ENCODE results near the gene PYCR2.
A peak's percentile ranks its signal among the peaks of the same experiment; 100 is the strongest.

PYCR2 gene

GRCh38 chr1:225881081-225881958 lies 42.7 kb downstream of the PYCR2 start:
- no peak for TF ChIP-seq SPI1 (IDR thresholded peaks at IDR 0.05; ENCODE audit: low read depth, low read length)
- no peak for TF ChIP-seq POU2F2 (IDR thresholded peaks at IDR 0.05; ENCODE audit: low read depth, low read length)
- TF ChIP-seq PAX5 (IDR thresholded peaks at IDR 0.05; ENCODE audit: insufficient read depth, low read length, severe bottlenecking): no peak
- TF ChIP-seq POLR2AphosphoS5 (IDR thresholded peaks at IDR 0.05; ENCODE audit: low read depth, low read length): no peak
- DNase-seq (ENCODE audit: insufficient read length, low spot score) (peak; percentile 51), FAIRE-seq (peak; percentile 26)

GRCh38 chr1:225880636-225881035 lies 43.4 kb downstream of the PYCR2 start:
- DNase-seq (ENCODE audit: insufficient read length, low spot score): no peak
- TF ChIP-seq PAX5 (IDR thresholded peaks at IDR 0.05; ENCODE audit: insufficient read depth, low read length, severe bottlenecking) (no peak), POU2F2 (IDR thresholded peaks at IDR 0.05; ENCODE audit: low read depth, low read length) (no peak)
- no peak for FAIRE-seq

GRCh38 chr1:225880222-225880588 lies 43.8 kb downstream of the PYCR2 start:
- TF ChIP-seq SPI1 (IDR thresholded peaks at IDR 0.05; ENCODE audit: low read depth, low read length): no peak
- TF ChIP-seq TAF1 (IDR thresholded peaks at IDR 0.05; ENCODE audit: low read depth, low read length): no peak
- TF ChIP-seq POLR2A (IDR thresholded peaks at IDR 0.05; ENCODE audit: low read depth, low read length): no peak
- TF ChIP-seq PAX5 (IDR thresholded peaks at IDR 0.05; ENCODE audit: insufficient read depth, low read length, severe bottlenecking): no peak
- no peak for TF ChIP-seq POLR2AphosphoS5 (IDR thresholded peaks at IDR 0.05; ENCODE audit: low read depth, low read length)
- TF ChIP-seq POU2F2 (IDR thresholded peaks at IDR 0.05; ENCODE audit: low read depth, low read length): no peak
- FAIRE-seq (peak; percentile 16), DNase-seq (ENCODE audit: insufficient read length, low spot score) (no peak)

- FAIRE-seq (peak; percentile 26), DNase-seq (ENCODE audit: insufficient read length, low spot score) (no peak)
These were observed 44.4 kb downstream of the PYCR2 start for GRCh38 chr1:225879521-225880221.

GRCh38 chr1:225878282-225878681 lies 45.8 kb downstream of the PYCR2 start:
- DNase-seq (ENCODE audit: insufficient read length, low spot score): no peak
- no peak for FAIRE-seq
- TF ChIP-seq TAF1 (IDR thresholded peaks at IDR 0.05; ENCODE audit: low read depth, low read length) (no peak), POU2F2 (IDR thresholded peaks at IDR 0.05; ENCODE audit: low read depth, low read length) (no peak), SPI1 (IDR thresholded peaks at IDR 0.05; ENCODE audit: low read depth, low read length) (no peak), POLR2AphosphoS5 (IDR thresholded peaks at IDR 0.05; ENCODE audit: low read depth, low read length) (no peak), POLR2A (IDR thresholded peaks at IDR 0.05; ENCODE audit: low read depth, low read length) (no peak), PAX5 (IDR thresholded peaks at IDR 0.05; ENCODE audit: insufficient read depth, low read length, severe bottlenecking) (no peak)

More at GRCh38 chr1:225879521-225880221, 44.4 kb downstream of the PYCR2 start:
- TF ChIP-seq SPI1 (IDR thresholded peaks at IDR 0.05; ENCODE audit: low read depth, low read length): no peak

GRCh38 chr1:225877580-225877979 lies 46.5 kb downstream of the PYCR2 start:
- TF ChIP-seq PAX5 (IDR thresholded peaks at IDR 0.05; ENCODE audit: insufficient read depth, low read length, severe bottlenecking): no peak
- no peak for TF ChIP-seq SPI1 (IDR thresholded peaks at IDR 0.05; ENCODE audit: low read depth, low read length)
- TF ChIP-seq POU2F2 (IDR thresholded peaks at IDR 0.05; ENCODE audit: low read depth, low read length): no peak
- TF ChIP-seq POLR2A (IDR thresholded peaks at IDR 0.05; ENCODE audit: low read depth, low read length): no peak
- no peak for TF ChIP-seq POLR2AphosphoS5 (IDR thresholded peaks at IDR 0.05; ENCODE audit: low read depth, low read length)
- no peak for TF ChIP-seq TAF1 (IDR thresholded peaks at IDR 0.05; ENCODE audit: low read depth, low read length)
- DNase-seq (ENCODE audit: insufficient read length, low spot score): no peak
- FAIRE-seq: no peak

- no peak for FAIRE-seq
- DNase-seq (ENCODE audit: insufficient read length, low spot score): no peak
- TF ChIP-seq PAX5 (IDR thresholded peaks at IDR 0.05; ENCODE audit: insufficient read depth, low read length, severe bottlenecking) (no peak), SPI1 (IDR thresholded peaks at IDR 0.05; ENCODE audit: low read depth, low read length) (no peak), POU2F2 (IDR thresholded peaks at IDR 0.05; ENCODE audit: low read depth, low read length) (no peak), TAF1 (IDR thresholded peaks at IDR 0.05; ENCODE audit: low read depth, low read length) (no peak), POLR2A (IDR thresholded peaks at IDR 0.05; ENCODE audit: low read depth, low read length) (no peak), POLR2AphosphoS5 (IDR thresholded peaks at IDR 0.05; ENCODE audit: low read depth, low read length) (no peak)
These were observed 47.0 kb downstream of the PYCR2 start for GRCh38 chr1:225876900-225877510.

- DNase-seq (ENCODE audit: insufficient read length, low spot score) (no peak), FAIRE-seq (no peak)
- TF ChIP-seq POU2F2 (IDR thresholded peaks at IDR 0.05; ENCODE audit: low read depth, low read length): no peak
- TF ChIP-seq SPI1 (IDR thresholded peaks at IDR 0.05; ENCODE audit: low read depth, low read length): no peak
- no peak for TF ChIP-seq PAX5 (IDR thresholded peaks at IDR 0.05; ENCODE audit: insufficient read depth, low read length, severe bottlenecking)
- TF ChIP-seq POLR2A (IDR thresholded peaks at IDR 0.05; ENCODE audit: low read depth, low read length): no peak
- TF ChIP-seq TAF1 (IDR thresholded peaks at IDR 0.05; ENCODE audit: low read depth, low read length): no peak
- no peak for TF ChIP-seq POLR2AphosphoS5 (IDR thresholded peaks at IDR 0.05; ENCODE audit: low read depth, low read length)
These were observed 48.8 kb downstream of the PYCR2 start for GRCh38 chr1:225875044-225875815.

- FAIRE-seq (no peak), DNase-seq (ENCODE audit: insufficient read length, low spot score) (no peak)
- TF ChIP-seq PAX5 (IDR thresholded peaks at IDR 0.05; ENCODE audit: insufficient read depth, low read length, severe bottlenecking) (no peak), POLR2AphosphoS5 (IDR thresholded peaks at IDR 0.05; ENCODE audit: low read depth, low read length) (no peak), POLR2A (IDR thresholded peaks at IDR 0.05; ENCODE audit: low read depth, low read length) (no peak), POU2F2 (IDR thresholded peaks at IDR 0.05; ENCODE audit: low read depth, low read length) (no peak), SPI1 (IDR thresholded peaks at IDR 0.05; ENCODE audit: low read depth, low read length) (no peak), TAF1 (IDR thresholded peaks at IDR 0.05; ENCODE audit: low read depth, low read length) (no peak)
These were observed 49.6 kb downstream of the PYCR2 start for GRCh38 chr1:225874431-225874830.
